Smooth muscle cell (in vitro differentiated cells): ENCODE results near the gene UBE3C. TPM values are rescaled to one million over a fixed set of nuclear protein-coding genes. Genes with fewer than 3 reads are reported as not detected.

Experiments used
- DNase-seq: peaks from one replicate; lab custom pipeline; 2025; ENCODE audit not compliant: unreplicated experiment; lab: John Stamatoyannopoulos, UW
- H2AFZ ChIP-seq: fragments of 200-600 bp; sonication (generic); 2 replicates; pipeline ENCODE4 v1.6.0; 2016; ENCODE audit warnings: antibody characterized with exemption, low read depth, mild to moderate bottlenecking
- H3F3A ChIP-seq: fragments of 200-600 bp; sonication (generic); 2 replicates; pipeline ENCODE4 v1.6.0; 2017; ENCODE audit warnings: antibody characterized with exemption, low read depth
- H3K27ac ChIP-seq: fragments of 200-600 bp; sonication (generic); 2 replicates; pipeline ENCODE4 v1.5.1; 2016; ENCODE audit warnings: low read depth, mild to moderate bottlenecking
- H3K27me3 ChIP-seq: fragments of 200-600 bp; sonication (generic); 2 replicates; pipeline ENCODE4 v1.6.1; 2016; ENCODE audit warnings: low read depth, mild to moderate bottlenecking
- H3K36me3 ChIP-seq: fragments of 200-600 bp; sonication (generic); 2 replicates; pipeline ENCODE4 v1.5.1; 2016; ENCODE audit warnings: low read depth
- H3K4me1 ChIP-seq: fragments of 200-600 bp; sonication (generic); 2 replicates; pipeline ENCODE4 v1.5.1; 2016; ENCODE audit warnings: low read depth
- H3K4me2 ChIP-seq: fragments of 200-600 bp; sonication (generic); 2 replicates; pipeline ENCODE4 v1.6.0; 2016; ENCODE audit warnings: mild to moderate bottlenecking
- H3K4me3 ChIP-seq: fragments of 200-600 bp; sonication (generic); 2 replicates; pipeline ENCODE4 v1.5.1; 2016; ENCODE audit warnings: mild to moderate bottlenecking
- H3K79me2 ChIP-seq: fragments of 200-600 bp; sonication (generic); 2 replicates; pipeline ENCODE4 v1.6.0; 2016; ENCODE audit warnings: low read depth, mild to moderate bottlenecking
- H3K9ac ChIP-seq: fragments of 200-600 bp; sonication (generic); 2 replicates; pipeline ENCODE4 v1.6.0; 2016; ENCODE audit warnings: low read depth
- H3K9me3 ChIP-seq: fragments of 200-600 bp; sonication (generic); replicated peaks from 2 replicates; pipeline ENCODE4 v1.5.1; 2016; ENCODE audit warnings: low read depth
- H4K20me1 ChIP-seq: fragments of 200-600 bp; sonication (generic); 2 replicates; pipeline ENCODE4 v1.6.0; 2016; ENCODE audit warnings: low read depth
- WGBS: methylation state at CpG from one replicate; pipeline ENCODE4 v1.1.7; 2016; ENCODE audit warnings: low lambda C conversion rate; 5-methylcytosine and 5-hydroxymethylcytosine counted together
- polyA plus RNA-seq: library from polyadenylated mRNA; unstranded; fragments of >200 nt; fragmentation: Nextera tagmentation; extraction: Ambion mirVana; gene quantifications from 2 replicates; pipeline ENCODE4 v1.2.1, GENCODE V29; 2016
- total RNA-seq: library from RNA; depleted of rRNA; stranded (reverse); fragments of >200 nt; gene quantifications from 2 replicates; pipeline ENCODE4 v1.2.3, GENCODE V29; 2014
- TF ChIP-seq, protein P1 (sequence below): fragments of 200-600 bp; sonication (generic); IDR thresholded peaks from 2 replicates; pipeline ENCODE4 v1.5.1; 2017; ENCODE audit warnings: borderline replicate concordance, mild to moderate bottlenecking, antibody characterized with exemption; ENCODE audit not compliant: insufficient read depth, poor library complexity, severe bottlenecking

UBE3C gene
- total and polyA plus RNA-seq, 2 experiments from 2014 or later = 16.3 to 43.1 TPM

DNA sequence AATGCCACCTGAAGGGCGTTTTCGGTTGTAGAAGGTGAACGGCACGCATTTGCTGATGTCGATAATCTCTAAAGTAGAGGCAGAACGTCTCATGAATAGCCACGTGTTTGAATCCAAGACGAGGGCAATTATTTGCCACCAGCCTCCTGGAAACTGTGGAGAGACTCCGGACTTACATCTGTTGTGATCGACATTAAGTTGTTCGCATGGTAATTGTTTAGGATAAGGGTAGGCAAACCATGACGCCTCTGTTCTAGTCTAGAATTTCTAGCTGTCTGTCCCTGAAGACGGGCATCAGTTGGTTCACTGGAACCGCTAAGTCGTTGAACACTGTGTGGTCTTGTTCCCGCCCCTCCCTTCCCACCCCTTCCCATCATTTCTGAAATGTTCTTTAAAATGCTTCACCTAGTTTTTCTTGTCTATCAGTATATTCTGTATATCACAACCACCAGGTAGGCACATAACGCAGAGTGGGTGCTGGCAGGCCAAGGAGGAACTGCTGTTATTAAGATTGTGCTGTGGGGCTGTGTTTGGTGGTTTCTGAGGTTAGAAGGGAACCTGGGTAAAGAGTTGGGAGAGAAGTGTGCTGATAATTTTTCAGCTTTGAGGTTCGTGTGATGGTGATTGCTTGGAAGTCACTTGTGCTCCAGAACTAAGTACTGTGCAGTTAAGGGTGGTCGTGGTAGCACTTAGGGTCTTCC, 1.2 kb downstream of the UBE3C start:
- H3K79me2 ChIP-seq = peaks cover 57% of the 10 kb centered on the region
- H3K9me3 ChIP-seq = no peaks in the 10 kb centered on the region
- peak overlapping the region; percentile 70 for H3K27ac ChIP-seq
- H3K4me1 ChIP-seq = peaks cover 11% of the 10 kb centered on the region
- H3K36me3 ChIP-seq = no peaks in the 10 kb centered on the region
- H3F3A ChIP-seq = no peaks in the 10 kb centered on the region
- H3K4me2 ChIP-seq = peak overlapping the region; percentile 95
- peak overlapping the region; percentile 65 for H2AFZ ChIP-seq
- H3K27me3 ChIP-seq = no peaks in the 10 kb centered on the region
- H4K20me1 ChIP-seq = peaks cover 58% of the 10 kb centered on the region
- DNase-seq = no peak
- peak overlapping the region; percentile 69 for H3K4me3 ChIP-seq
- 19% methylated on average over 19 of the region's 19 CpGs for WGBS
- TF ChIP-seq, protein P1, sequence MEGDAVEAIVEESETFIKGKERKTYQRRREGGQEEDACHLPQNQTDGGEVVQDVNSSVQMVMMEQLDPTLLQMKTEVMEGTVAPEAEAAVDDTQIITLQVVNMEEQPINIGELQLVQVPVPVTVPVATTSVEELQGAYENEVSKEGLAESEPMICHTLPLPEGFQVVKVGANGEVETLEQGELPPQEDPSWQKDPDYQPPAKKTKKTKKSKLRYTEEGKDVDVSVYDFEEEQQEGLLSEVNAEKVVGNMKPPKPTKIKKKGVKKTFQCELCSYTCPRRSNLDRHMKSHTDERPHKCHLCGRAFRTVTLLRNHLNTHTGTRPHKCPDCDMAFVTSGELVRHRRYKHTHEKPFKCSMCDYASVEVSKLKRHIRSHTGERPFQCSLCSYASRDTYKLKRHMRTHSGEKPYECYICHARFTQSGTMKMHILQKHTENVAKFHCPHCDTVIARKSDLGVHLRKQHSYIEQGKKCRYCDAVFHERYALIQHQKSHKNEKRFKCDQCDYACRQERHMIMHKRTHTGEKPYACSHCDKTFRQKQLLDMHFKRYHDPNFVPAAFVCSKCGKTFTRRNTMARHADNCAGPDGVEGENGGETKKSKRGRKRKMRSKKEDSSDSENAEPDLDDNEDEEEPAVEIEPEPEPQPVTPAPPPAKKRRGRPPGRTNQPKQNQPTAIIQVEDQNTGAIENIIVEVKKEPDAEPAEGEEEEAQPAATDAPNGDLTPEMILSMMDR = no peak
- peak overlapping the region; percentile 80 for H3K9ac ChIP-seq

DNA sequence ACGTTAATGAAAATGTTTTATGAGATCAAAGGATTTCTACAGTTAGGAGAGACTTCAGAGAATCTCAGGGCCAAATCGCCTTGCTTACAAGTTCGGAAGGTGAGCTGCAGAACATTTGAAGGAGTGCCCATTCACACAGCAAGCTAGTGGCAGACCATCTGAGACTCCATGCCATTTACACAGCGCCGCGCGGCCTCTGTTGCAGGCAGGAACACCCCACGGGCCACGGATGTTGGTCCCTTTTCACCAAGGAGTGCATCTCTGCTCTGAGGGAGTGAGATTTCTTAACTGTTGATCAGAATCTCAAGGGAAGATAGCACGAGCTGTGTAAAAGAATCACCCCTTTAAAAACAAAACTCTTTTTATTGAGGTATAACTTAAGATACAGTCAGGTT, 1.8 kb downstream of the UBE3C start:
- H3K9ac ChIP-seq = no peak overlapping the region
- H3K27ac ChIP-seq = peak overlapping the region; percentile 70
- TF ChIP-seq, protein P1 = no peak
- peaks cover 63% of the 10 kb centered on the region for H3K79me2 ChIP-seq
- no peak overlapping the region for H2AFZ ChIP-seq
- no peaks in the 10 kb centered on the region for H3K36me3 ChIP-seq
- H3K27me3 ChIP-seq = no peaks in the 10 kb centered on the region
- no peaks in the 10 kb centered on the region for H3F3A ChIP-seq
- no peak for DNase-seq
- H3K4me1 ChIP-seq = peaks cover 11% of the 10 kb centered on the region
- no peaks in the 10 kb centered on the region for H3K9me3 ChIP-seq
- peak overlapping the region; percentile 69 for H3K4me3 ChIP-seq
- 94% methylated on average over 10 of the region's 10 CpGs for WGBS
- H3K4me2 ChIP-seq = peak overlapping the region; percentile 95
- peaks cover 64% of the 10 kb centered on the region for H4K20me1 ChIP-seq

DNA sequence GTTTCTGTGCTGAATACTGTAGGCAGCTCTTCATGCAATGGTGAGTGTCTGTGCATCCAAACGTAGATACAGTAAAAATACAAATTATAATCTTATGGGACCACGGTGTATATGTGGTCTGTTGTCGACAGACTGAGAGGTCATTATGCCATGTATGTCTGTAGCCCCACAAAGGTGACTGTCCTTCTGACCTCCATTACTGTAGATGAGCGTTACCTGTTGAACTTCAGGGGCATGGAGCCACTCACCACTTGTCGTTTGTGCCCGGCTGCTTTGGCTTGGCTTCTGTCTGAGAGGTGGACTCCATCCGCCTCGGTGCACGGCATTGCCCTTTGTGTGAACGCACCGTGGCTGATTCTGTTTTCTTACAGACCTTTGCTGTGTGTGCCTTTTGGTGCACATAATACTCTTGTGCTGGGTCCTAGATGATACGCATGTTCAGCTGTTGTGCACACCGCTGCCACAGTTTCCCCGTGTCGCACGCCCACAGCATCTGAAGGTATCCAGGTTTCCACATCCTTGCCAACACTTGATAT, 2.9 kb downstream of the UBE3C start:
- TF ChIP-seq, protein P1 = no peak
- Histone ChIP-seq H3K27me3 (no peaks in the 10 kb centered on the region), H3K36me3 (no peaks in the 10 kb centered on the region), H4K20me1 (peaks cover 74% of the 10 kb centered on the region), H2AFZ (no peak overlapping the region), H3F3A (no peaks in the 10 kb centered on the region), H3K4me3 (no peak overlapping the region), H3K79me2 (peaks cover 74% of the 10 kb centered on the region), H3K27ac (no peak overlapping the region), H3K9me3 (no peaks in the 10 kb centered on the region), H3K4me2 (no peak overlapping the region), H3K9ac (no peak overlapping the region), H3K4me1 (peaks cover 11% of the 10 kb centered on the region)
- DNase-seq = no peak
- WGBS = 95% methylated on average over 16 of the region's 16 CpGs

DNA sequence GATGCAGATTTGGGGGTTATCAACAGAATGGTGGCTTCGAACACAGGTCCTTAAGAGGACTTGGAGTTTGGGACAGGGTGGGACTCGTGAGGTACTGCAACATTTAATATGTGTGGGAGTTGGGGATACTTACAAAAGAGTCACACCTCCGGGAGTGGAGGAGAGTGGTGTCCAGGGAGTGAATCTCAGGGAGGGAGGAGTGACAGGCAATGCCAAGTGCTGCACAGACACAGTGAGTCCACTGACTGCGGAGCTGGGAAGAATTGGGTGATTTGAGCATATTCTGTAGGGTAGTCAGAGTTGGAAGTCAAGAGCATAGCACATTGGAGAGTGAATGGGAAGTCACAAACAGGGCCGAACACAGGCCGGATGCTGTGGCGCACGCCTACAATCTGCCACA, 5.1 kb downstream of the UBE3C start:
- no peak for DNase-seq
- H3K4me1 ChIP-seq = peaks cover 11% of the 10 kb centered on the region
- H4K20me1 ChIP-seq = peaks cover 96% of the 10 kb centered on the region
- H3K36me3 ChIP-seq = no peaks in the 10 kb centered on the region
- no peak overlapping the region for H3K4me2 ChIP-seq
- no peaks in the 10 kb centered on the region for H3F3A ChIP-seq
- H3K9ac ChIP-seq = no peak overlapping the region
- H2AFZ ChIP-seq = no peak overlapping the region
- peaks cover 96% of the 10 kb centered on the region for H3K79me2 ChIP-seq
- TF ChIP-seq, protein P1 = no peak
- no peak overlapping the region for H3K27ac ChIP-seq
- no peak overlapping the region for H3K4me3 ChIP-seq
- no peaks in the 10 kb centered on the region for H3K9me3 ChIP-seq
- no peaks in the 10 kb centered on the region for H3K27me3 ChIP-seq
- WGBS = 93% methylated on average over 8 of the region's 8 CpGs
